HG03521 (cell line): ENCODE results near the gene PRPF4.
A peak's percentile ranks its signal among the peaks of the same experiment; 100 is the strongest.
"Not testable (repeated sequence)": the region's sequence is repeated elsewhere in the genome, so short reads cannot be mapped to it uniquely, and the experiment has no call there.

Experiments
- ATAC-seq: cut with Tn5 transposase; IDR thresholded peaks from one replicate; pipeline ENCODE4 v1.9.1; 2021; ENCODE audit warnings: mild to moderate bottlenecking, moderate library complexity; ENCODE audit not compliant: unreplicated experiment

PRPF4 gene

DNA sequence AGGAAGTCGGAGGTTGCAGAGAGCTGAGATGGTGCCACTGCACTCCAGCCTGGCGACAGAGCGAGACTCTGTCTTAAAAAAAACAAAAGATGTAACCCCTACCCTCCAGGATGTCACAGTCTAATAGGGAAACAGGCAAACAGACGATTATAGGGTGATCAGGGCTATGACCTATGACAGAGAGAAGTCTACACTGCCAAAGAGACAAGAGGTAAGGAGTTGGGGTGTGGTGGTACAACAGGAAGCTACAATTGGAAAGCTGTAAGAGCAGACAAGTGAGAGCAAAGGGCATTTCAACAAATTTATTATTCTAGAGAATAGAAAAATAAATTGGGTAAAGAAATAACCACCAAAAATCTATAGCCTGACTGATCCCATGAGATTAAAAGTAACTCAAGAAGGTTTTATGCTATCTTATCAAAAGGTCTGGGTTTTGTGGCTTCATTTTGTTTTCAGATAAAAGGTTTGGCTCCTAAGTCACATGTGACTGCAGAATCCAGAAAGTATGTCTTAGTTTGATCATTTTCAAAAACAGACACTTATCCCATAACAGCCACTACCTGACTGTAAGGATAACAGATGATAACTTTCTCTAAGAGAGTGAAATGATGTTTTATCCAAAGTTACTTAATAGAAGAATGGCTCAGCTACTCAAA is 7.4 kb upstream of the PRPF4 start:
- no peak for ATAC-seq

DNA sequence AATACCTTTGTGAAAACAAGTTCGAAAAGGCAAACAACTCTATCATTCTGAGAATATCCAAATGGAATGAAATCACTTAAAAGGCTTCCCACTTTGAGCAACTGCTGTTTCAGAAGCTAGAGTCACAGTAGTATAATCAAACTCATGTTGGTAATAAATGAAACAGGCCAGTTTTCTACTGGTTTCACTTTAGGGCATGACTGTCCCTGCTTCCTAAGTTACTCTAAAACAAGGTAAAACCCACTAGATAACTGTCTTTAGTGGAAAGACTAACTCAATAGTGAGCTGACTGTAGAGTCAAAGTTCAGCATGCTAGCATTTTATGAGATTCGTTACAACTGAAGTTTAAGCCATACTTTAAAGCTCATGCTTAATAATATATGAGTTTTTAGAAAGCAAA is 6.1 kb upstream of the PRPF4 start:
- no peak for ATAC-seq

DNA sequence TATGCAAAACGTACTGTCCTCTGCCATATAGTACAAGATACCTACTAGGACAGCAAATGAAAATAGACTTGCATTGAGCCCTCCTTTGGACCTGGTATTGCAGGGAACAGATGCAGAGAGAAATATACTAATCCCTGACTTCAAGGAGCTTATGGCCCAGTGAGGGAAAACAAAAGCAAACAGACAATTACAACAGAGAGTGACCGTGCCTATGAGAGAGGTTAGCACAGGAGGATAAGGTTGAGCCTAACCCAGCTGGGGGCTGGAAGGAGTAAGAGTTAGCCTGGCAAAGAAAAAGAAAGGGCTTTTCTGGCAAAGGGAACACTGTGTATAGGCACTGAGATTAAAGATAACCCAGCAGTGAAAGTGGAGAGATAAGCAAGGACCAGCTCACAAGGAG is 5.6 kb upstream of the PRPF4 start:
- no peak for ATAC-seq

DNA sequence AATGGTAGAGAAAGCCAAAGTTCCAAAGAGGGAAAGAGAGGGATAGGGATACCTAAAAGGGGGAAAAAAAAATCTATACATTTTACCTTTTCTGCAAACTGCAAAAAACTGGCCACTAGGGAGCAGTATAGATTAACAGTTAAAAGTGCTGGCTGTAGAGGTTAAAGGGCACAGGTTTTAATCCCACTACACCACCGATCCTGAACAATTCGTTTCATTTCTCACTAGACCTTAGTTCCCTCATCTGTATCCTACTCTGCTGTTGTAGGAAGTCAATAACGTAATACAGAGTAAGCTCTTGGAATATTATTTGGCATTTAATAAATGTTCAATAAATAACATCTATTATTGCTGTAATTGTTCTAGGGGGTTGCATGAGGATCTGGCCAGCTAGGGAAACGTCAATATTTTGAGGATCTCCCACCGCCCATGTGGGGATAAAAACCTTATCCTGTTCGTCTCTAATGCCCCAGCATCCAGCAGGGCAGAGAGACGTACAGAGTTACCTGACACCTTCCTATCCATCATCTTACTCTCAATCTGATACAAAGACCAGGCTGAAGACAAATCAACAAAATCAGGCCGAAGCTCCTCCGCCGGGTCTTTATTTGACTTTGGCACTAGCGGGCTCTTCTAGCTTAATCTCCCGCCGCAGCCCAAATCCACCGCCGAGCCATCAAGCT is 843 bp upstream of the PRPF4 start:
- peak; percentile 1 for ATAC-seq

DNA sequence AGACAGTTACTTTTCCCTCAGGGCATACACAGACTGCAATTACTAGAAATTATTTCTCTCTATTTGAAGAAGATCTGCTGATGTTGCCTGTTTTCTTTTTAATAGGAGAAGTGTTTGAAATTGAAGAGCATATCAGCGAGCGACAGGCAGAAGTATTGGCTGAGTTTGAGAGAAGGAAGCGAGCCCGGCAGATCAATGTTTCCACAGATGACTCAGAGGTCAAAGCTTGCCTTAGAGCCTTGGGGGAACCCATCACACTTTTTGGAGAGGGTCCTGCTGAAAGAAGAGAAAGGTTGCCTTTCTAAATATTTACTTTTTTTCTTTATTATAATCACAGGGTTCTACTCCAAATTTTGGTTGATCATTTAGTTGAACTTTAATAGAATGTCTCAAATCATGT is 3.4 kb downstream of the PRPF4 start:
- no peak for ATAC-seq

DNA sequence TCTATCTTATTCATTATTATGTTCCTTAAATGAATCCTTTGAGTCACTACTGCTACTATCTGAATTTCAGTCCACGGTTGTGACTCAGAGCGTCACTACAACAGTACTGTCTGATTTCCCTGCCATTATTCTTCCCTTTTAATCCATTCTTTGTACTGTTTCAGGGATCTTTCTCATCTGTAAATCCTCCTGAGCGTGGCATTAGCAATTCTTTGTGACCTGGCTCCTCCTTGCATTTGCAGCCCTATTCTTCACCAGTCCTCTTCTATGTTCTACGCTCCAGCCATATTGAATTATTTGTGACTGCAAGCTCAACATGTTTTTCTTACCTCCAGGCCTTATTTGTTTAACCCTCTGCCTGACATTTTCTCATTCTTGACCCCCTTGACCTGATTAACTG is 5.9 kb downstream of the PRPF4 start:
- ATAC-seq, result no peak

DNA sequence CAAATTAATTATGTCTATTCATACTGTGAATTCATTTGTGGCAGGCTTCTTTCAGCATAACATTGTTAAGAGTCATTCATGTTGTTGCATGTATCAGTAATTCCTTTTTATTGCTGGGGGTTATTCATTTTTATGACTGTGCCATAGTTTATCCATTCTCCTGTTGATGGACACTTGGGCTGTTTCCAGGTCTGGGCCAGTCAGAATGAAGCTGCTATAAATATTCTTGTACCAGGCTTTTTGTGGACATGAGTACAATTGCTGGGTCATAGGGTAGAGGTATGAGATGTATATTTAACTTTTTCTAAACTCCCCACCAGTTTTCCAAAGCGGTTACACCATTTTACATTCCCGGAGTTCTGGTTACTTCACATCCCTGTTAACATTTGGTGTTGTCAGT is 13.6 kb downstream of the PRPF4 start:
- ATAC-seq, result no peak

DNA sequence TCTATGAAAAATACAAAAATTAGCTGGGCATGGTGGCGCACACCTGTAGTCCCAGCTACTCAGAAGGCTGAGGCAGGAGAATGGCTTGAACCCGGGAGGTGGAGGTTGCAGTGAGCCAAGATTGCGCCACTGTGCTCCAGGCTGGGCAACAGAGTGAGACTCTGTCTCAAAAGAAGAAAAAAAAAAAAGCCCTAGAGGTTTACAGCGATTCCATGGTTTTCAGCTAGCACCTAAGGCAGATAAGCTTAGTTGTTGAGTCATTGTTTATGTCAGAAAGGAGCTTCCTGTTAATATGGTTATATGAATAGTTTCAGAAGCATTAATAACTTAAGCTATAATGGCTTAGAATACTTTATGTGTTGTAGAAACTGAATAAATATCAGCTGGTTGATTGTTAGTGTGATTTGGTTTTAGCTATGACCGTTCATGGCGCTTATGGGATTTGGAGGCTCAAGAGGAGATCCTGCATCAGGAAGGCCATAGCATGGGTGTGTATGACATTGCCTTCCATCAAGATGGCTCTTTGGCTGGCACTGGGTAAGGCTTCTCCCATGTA is 14.7 kb downstream of the PRPF4 start:
- no peak for ATAC-seq

DNA sequence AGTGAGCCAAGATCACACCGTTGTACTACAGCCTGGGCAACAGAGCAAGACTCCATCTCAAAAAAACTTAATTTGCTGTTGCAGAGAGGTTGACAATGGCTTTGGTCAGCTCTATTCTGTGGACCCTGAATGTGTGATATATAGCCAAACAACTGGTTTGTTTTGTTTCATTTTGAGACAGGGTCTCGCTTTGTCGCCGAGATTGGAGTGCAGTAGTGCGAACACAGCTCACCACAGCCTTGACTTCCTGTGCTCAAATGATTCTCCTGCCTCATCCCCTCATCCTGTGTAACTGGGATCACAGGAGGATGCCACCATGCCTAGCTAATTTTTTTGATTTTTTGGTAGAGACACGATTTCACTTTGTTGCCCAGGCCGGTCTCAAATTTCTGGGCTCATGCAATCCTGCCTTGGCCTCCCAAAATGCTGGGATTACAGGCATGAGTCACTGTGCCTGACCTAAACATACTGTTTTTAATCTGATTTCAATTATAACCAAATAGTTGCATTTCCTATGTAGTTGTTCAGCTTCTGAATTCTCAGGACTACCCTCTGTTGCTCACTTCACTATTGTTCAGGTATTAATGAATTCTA is 17.9 kb downstream of the PRPF4 start:
- ATAC-seq, result no peak

DNA sequence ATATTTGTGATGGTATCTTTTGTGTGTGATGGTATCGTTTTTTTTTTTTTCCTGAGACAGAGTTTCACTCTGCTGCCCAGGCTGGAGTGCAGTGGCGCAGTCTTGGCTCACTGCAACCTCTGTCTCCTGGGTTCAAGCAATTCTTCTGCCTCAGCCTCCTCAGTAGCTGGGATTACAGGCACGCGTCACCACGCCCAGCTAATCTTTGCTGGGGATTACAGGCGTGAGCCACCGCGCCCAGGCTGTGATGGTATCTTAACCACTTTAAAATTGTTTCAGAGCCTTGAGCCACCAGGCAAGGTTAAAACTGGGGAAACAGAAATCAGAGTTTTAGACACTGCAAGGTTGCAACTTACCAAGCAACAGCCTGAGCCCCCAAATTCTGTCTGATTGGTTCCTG is 20.8 kb downstream of the PRPF4 start:
- ATAC-seq, result not testable (repeated sequence)

DNA sequence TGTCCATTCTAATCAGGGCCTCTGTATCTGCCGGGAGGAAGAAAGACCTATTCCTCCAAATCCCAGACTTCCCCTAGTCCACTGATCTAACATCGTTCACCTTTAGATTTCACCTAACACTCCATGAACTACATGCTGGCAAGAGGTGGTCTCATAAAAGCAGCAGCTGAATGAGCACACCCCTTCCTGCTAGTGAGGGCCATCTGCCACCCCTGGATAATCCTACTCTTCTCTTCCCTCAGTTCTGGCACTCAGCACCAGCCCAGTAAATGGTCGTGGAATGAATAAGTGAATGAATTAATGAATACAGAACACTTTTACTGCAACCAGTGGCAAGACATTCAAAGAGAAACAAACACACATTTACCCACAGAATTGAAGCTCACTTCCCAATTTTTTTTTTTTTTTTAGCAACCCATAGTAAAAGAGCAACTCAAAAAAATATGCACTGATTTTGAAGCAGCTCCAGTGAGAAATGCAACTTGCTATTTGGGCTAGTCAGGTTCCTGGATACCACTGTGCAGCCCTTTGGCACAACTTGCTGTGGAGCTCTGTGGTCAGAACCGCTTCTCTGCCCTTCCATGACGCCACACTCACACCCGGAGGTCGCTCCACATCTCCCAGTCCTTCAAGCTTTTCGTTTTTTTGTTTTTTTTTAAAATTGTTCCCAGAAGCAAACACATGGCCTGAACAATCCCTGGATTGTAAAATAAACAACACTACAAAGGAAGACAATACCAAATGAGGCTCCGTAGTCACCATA is 21.5 kb downstream of the PRPF4 start:
- ATAC-seq, result no peak

DNA sequence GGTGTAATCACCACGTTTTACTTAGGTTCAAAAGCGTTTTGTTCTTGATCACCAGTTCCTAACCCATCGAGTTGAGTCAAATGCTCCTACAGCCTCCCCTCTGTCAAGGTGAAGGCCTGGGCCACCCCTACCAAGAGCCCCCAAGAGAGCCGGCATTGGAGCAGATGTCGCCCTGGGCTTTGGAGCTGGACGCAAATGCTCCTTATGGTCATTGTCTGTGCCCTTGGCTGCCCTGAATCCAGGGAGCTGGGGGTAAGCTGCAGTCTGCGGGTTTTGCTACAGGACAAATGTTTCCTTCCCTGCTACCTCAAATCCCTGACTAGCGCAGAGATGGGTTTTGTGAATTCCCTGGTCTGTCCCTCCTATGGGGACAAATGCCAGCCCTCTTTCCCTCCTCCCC is 22.9 kb downstream of the PRPF4 start:
- no peak for ATAC-seq

DNA sequence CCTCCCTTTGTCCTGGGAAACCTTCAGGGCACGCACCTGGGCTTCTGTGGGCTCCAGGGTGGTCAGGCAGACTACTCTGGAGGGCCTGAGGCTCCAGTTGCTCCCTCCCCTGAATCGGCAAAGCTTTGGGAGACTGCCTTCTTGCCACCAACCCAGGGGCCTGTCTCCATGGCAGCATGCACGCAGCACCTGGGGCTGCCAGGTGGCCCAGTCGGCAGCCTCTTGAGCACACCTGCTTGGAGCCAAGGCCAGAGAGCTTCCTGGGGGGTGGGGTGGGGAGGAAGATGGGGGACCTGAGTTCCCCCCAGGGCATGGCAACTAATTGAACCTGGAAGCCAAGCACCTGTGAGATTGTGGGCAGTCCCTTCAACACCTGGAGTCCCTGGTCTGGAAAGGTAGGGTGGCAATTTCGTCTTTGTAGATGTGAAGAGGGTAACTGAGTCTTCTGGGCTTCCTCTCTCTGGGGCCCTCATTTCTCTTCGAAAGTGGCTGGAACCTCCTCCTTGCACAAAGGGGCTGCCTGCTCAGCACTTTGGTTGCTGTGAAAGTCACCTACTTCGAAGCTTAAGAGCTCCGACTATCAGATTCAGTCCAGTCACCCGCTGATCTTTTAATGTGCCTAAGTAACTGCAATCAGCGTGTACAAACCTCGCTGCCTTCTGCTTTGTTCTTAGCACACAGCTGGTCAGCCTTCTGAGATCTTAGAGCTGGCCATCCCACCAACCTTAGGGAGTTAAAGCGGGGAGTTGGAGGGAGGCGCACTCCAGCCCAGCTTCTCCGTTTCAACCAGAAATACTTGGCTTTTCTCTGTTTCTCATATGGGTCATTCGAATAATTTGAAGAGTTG is 23.7 kb downstream of the PRPF4 start:
- ATAC-seq, result no peak

DNA sequence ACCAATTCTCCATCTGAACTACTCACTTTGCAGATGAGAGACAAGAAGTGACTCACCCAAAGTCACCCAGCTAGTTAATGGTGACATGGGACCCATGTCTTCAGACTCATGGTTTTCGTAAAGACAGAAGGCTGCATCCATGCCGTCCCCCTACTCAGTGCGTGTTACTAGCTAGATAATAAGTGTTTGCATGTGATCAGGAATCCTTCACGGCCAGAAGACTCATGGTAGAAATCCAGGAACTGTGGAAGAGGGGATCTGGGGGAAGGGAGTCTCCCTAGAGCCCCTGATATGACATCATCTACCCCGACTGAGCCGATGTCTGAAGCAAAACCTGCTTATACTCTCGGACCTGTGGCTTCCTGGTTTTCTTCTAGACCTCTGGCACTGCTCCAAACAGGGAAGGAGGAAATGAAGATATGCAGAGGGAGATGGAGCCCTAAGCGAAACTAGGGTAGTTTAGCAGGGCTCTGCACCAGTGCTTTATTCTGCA is 24.4 kb downstream of the PRPF4 start:
- no peak for ATAC-seq

DNA sequence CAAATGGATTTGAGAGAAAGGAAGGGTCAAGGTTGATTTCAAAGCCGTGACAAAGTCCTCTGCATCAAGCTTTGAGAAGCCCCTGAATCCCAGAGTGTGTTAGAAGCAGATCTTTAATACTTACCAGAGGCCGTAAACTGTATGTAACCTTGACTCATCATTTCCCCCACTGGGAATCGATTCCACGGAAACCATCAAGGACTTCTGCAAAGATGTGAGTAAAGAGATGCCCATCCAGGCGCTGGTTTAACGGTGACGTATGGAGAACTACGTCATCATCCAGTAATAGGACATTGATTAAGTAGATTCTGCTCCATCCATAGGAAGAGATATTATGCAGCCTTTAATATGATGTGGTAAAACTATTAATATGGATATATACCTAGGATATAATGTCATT is 26.1 kb downstream of the PRPF4 start:
- no peak for ATAC-seq

DNA sequence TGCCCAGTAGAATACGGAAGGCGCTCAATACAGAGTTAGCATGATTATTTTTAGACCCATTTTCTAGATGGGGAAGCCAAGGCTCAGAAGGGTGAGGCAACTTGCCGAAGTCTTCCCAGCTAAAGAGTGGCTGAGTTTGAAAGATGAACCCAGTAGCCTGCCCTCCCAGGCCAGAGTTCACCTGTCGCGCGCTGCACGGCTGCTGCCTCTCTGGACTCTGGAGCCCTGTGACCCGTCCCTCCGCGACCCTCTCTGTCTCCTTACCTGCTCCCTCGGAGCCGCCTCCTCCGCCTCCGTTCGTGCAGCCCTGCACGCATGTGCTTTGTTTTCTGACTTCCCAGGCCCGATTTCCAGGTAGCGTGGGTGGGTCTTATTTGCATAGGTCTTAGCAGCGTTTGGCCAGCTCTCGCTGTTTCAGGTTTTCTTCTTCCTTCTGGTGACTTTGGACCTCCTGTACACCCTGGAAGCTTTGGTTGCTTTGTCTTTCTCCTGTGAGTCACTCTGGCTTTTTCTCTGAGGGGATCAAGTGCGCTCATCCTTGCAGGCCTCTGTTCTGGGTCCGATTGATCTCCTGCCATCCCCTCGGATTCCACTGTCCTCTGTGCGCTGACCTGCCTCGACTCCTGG is 27.4 kb downstream of the PRPF4 start, which contains the start of gene RNF183:
RNF183 (minus strand) TSS at position 585 of the 627 bp plus-strand sequence. CDS start 5,192 bp downstream, outside the sequence.
- no peak for ATAC-seq

DNA sequence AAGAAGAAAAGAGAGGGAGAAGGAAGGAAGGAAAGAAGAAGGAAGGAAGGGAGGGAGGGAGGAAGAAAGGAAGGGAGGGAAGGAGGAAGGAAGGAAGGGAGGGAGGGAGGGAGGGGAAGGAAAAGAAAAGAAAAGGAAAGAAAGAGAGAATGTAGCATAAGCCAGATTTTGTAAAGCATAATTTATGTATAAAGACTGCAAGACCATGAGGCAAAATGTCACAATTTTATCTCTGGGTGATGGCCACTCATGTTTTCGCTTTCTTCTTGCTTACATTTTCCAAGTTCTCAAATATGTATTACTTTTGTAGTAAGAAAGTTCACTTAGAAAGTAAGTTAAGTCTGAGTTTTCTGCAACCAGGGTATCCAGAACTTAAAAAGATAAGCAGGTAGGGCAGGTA is 31.1 kb downstream of the PRPF4 start:
- ATAC-seq, result no peak

DNA sequence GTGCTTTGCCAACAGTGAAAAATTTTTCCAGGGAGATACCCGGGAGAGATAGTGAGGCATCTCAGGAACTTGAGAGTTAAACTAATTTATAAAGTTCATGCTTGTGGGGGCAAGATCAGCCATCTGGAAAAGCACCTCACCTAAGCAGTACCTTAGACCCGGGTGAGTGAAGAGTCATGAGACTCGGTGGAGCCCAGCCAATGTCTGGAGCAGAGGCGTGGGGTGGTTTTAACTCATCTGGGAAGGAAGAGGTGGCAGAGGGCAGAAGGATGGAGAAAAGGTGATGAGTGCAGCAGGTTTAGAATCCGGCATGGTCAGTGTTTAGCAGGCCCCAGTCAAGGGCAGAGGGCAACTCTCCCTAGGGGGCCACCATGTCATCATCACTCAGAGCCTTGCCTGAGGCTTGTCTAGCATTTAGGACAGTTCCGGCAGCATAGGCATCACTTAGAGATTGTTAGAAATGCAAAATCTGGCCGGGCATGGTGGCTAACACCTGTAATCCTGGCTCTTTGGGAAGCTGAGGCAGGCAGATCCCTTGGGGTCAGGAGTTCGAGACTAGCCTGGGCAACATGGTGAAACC is 32.0 kb downstream of the PRPF4 start:
- ATAC-seq, result no peak

DNA sequence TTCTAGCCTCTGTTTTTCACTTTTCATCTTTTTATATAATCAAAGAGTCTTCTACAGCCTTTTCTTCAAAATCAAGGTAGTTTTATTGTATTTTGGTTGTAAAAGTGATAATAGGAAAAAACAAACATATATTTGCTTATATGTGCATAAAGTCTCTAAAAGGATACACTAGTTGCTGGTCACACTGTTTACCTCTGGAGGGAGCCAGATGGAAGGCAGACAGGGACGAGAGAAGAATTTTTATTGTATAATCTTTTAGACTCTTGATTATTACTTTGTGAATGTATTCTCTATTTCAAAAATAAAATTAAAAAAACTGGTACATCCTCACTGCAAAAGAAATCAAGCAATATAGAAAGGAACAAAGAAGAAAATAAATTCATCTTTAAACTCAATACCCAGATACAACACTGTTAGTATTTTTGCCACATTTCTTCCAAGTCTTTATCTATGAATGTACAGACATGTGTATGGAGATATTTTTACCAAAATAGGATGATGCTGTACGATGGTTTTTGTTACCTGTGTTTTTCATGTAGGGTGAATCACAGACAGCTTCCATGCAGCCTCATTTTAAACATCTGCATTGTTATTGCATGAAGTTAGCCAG is 33.9 kb downstream of the PRPF4 start:
- no peak for ATAC-seq
